Astrocyte of the cerebellum (primary cell): Measurements from ENCODE around the gene SPSB1.
A peak's percentile ranks its signal among the peaks of the same experiment; 100 is the strongest.

ENCODE experiments used
- DNase-seq: peaks from one replicate; pipeline ENCODE4 v3.0.0-alpha.2; 2011; ENCODE audit warnings: low read depth
- H3K4me3 ChIP-seq: 2 replicates; pipeline ENCODE4 v1.5.1; 2011; ENCODE audit warnings: mild to moderate bottlenecking, low read depth, low read length, moderate library complexity
- in situ Hi-C: cut with HindIII; loops from 2 replicates; pipeline ENCODE4 v1.10.0; 2017; ENCODE audit warnings: low sequenced_read_pairs
- TF ChIP-seq, protein P1 (sequence below): IDR thresholded peaks from 2 replicates; pipeline ENCODE4 v1.5.1; 2012; ENCODE audit warnings: low read length, low read depth, moderate library complexity, mild to moderate bottlenecking; ENCODE audit errors: missing control alignments

The SPSB1 gene

DNA sequence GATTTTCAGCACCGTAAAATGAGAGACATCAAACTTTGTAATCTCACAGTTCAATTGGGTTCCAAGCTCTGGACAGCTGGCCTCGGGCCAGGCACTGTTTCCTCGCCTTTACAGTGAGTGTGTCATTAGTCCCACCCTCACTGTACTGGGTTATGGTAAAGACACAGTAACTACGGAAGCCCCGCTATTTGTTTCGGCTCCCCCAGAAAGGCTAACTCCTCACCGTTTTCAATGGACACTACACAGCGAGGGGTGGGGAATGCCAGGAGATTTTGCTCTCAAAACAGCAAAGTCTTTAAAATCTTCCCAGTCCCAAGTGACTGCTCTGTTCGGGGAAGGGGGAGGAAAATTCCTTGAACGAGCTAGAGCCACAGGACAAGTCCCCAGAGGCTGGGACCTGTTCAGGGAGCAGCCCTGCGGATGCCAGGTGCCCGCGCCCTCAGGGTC lies 757 bp upstream of the SPSB1 start:
- no peak for DNase-seq
- TF ChIP-seq, protein P1, sequence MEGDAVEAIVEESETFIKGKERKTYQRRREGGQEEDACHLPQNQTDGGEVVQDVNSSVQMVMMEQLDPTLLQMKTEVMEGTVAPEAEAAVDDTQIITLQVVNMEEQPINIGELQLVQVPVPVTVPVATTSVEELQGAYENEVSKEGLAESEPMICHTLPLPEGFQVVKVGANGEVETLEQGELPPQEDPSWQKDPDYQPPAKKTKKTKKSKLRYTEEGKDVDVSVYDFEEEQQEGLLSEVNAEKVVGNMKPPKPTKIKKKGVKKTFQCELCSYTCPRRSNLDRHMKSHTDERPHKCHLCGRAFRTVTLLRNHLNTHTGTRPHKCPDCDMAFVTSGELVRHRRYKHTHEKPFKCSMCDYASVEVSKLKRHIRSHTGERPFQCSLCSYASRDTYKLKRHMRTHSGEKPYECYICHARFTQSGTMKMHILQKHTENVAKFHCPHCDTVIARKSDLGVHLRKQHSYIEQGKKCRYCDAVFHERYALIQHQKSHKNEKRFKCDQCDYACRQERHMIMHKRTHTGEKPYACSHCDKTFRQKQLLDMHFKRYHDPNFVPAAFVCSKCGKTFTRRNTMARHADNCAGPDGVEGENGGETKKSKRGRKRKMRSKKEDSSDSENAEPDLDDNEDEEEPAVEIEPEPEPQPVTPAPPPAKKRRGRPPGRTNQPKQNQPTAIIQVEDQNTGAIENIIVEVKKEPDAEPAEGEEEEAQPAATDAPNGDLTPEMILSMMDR: no peak
- peak overlapping the region; percentile 87 for H3K4me3 ChIP-seq
- in situ Hi-C loops: no loop called here

DNA sequence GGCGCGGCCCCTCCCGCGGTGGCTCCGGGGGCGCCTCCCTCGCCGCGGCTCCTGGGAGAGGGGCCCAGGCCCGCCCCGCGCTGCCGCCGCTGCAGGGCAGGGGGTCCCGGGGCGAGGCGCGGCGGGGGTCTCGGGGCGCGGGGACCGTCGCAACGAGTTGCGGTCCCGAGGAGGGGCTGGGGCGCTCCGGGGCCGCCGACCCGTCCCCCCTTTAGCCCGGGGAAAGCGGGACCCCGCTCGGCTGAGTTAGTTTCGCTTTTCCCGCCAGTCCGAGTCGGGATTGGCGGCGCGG lies 493 bp downstream of the SPSB1 start:
- no peak for DNase-seq
- in situ Hi-C loops: no loop called here
- H3K4me3 ChIP-seq: peak overlapping the region; percentile 87
- TF ChIP-seq, protein P1: no peak

DNA sequence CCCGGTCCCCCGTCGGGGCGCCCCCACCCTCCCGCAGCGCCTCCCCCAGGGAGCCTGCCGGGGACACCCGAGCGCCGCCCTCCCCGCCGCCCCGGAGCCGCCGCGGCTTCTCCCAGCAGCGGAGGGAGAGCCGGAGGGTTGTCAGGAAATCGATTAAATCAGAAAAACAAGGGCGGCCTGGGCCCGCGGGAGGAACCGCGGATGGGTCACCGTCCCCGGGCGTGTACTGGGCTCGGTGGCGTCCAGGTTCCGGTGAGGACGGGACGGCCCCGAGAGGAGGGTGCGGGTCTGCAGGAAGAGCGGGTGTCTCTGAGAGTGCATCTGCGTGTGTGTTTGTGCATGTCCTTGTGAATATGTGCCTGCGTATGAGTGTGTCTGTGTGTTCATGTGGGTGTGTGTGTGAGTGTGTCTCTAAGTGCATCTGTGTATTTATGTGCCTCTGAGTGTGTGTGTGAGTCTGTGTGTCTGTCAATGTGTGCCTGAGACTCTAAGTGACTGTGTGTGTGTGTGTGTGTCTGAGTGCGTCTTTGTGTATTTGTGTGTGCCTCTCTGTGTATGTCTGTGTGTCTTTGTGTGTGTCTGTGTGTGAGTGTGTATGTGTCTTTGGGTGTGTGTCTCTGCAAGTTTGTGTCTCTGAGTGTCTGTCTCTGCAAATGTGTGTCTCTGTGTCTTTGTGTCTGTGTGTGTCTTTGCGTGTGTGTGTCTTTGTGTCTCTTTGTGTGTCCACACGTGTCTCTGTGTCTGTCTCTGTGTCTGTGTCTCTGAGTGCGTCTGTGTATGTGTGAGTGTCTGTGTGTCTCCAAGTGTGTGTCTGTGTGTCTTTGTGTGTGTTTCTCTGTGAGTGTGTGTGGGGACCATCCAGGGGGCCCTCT lies 1.1 kb downstream of the SPSB1 start:
- no peak for DNase-seq
- in situ Hi-C loops: no loop called here
- H3K4me3 ChIP-seq: peak overlapping the region; percentile 87
- TF ChIP-seq, protein P1: no peak

DNA sequence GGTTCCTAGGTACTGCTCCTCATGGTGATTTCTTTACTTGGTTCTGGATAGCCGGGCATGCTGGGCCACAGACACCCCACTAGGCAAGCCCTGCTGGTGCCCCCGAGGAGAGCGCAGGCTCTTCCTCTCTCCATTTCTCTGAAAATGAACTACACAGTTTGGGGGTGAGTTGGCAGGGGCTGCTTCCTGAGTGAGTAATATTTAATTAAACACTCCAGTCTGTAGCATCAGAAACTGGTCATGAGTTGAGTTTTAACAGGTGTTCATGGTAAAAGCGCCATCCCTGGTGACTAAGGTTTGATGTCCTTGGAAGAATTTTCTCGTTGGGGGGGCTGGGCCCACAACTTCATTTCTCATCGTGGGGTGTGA lies 1.7 kb downstream of the SPSB1 start:
- TF ChIP-seq, protein P1: no peak
- peak; percentile 53 for DNase-seq
- H3K4me3 ChIP-seq: peak overlapping the region; percentile 87
- in situ Hi-C loops: no loop called here

DNA sequence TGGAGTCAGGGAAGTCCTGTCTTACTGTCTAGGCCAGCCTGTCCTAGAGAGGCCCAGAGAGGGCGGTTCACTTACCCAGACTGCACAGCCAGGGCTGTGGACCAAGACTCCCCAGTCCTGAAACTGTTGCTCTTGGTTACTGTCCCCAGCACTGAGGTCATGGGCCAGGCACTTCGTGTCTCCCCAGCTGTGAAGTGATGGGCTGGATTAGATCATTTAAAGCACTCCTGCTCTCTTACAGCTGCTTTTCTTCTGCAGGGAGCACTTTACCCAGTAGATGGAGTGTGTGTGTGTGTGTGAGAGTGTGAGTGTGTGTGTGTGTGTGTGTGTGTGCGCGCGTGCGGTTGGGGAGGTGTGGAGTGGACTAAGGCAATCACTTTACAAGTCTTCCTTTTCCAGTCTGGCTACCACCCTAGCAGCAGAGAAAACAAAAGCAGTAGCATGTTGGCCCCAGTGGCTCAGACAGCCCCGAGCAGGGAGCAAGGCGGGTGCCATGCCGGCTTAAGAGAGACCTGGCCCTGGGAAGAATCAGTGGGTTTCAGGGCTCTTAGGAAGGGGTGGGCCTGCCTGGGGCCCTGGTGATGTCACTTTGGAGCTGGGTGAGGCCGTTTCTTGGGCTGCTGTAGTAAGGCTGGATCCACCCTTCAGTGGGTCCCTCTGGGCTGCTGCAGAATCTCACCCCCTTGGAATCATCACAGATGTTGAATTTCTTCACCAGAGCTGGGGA lies 2.4 kb downstream of the SPSB1 start:
- H3K4me3 ChIP-seq: peak overlapping the region; percentile 87
- in situ Hi-C loops: no loop called here
- TF ChIP-seq, protein P1: peak; percentile 30
- no peak for DNase-seq

DNA sequence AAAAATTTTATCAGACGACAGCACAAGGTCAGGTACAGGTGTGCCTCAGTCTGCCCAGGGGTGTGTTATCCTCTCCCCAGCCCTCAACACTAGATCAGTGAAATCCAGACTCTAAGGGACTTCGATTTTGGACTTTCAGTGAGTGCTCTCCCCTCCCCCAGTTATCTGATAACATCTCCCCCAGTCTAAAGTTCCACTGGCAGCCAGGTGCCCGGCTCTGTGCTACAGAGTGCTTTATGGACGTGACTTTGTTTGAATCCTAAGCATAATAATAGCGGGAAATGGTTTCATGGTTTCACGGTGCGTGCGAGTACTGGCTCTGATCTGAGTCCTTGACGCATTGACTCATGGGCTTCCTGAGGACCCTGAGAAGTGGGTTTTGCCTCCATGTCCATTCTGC lies 3.2 kb downstream of the SPSB1 start:
- in situ Hi-C loops: no loop called here
- no peak overlapping the region for H3K4me3 ChIP-seq
- DNase-seq: no peak
- TF ChIP-seq, protein P1: no peak
